Duodenal mucosa (tissue), 2 donors: Measurements from ENCODE around the gene PARP6.

Experiments
- H3K27ac ChIP-seq: one replicate; pipeline ENCODE4 v1.7.0; 2013; ENCODE audit warnings: low read depth, low read length
- H3K27me3 ChIP-seq, 2 donors: one replicate each; pipeline ENCODE4 v1.7.0; 2013; ENCODE audit warnings: low read length in 2 of 2, control low read depth in 1 of 2; ENCODE audit not compliant: insufficient read depth in 2 of 2, control insufficient read depth in 1 of 2
- H3K36me3 ChIP-seq, 2 donors: one replicate each; pipeline ENCODE4 v1.7.0; 2013; ENCODE audit warnings: low read length in 2 of 2, control low read depth in 1 of 2; ENCODE audit not compliant: insufficient read depth in 2 of 2, control insufficient read depth in 1 of 2
- H3K4me1 ChIP-seq, 2 donors: one replicate each; pipeline ENCODE4 v1.7.0; 2013; ENCODE audit warnings: low read length in 2 of 2, control low read depth in 1 of 2; ENCODE audit not compliant: insufficient read depth in 2 of 2, control insufficient read depth in 1 of 2
- H3K4me3 ChIP-seq, 2 donors: one replicate each; pipeline ENCODE4 v1.7.0; 2013; ENCODE audit warnings: low read length in 2 of 2, low read depth in 1 of 2
- H3K9ac ChIP-seq, 2 donors: one replicate each; pipeline ENCODE4 v1.7.0; 2013; ENCODE audit warnings: low read length in 2 of 2, low read depth in 1 of 2
- H3K9me3 ChIP-seq, 2 donors: one replicate each; pipeline ENCODE4 v1.7.0; 2013; ENCODE audit warnings: low read length in 2 of 2, control low read depth in 1 of 2; ENCODE audit not compliant: control insufficient read depth in 1 of 2

PARP6 gene

GRCh38 chr15:72217216-72217615 lies 55.1 kb downstream of the PARP6 start:
- Histone ChIP-seq H3K36me3 (peaks cover 27 to 74% of the 10 kb centered on the region in 2 donors), H3K27ac (no peak overlapping the region)

GRCh38 chr15:72216079-72216478 lies 56.3 kb downstream of the PARP6 start:
- peaks cover 31 to 80% of the 10 kb centered on the region in 2 donors for H3K36me3 ChIP-seq
- peaks cover 13 to 22% of the 10 kb centered on the region in 2 donors for H3K4me1 ChIP-seq
- no peaks in the 10 kb centered on the region for H3K27me3 ChIP-seq
- H3K9me3 ChIP-seq, result no peaks in the 10 kb centered on the region
- no peak overlapping the region for H3K27ac ChIP-seq
- H3K4me3 ChIP-seq, result no peak overlapping the region
- H3K9ac ChIP-seq, result no peak overlapping the region

More at GRCh38 chr15:72217216-72217615, 55.1 kb downstream of the PARP6 start:
- H3K9me3 ChIP-seq, result no peaks in the 10 kb centered on the region
- peaks cover 15 to 21% of the 10 kb centered on the region in 2 donors for H3K4me1 ChIP-seq
- H3K4me3 ChIP-seq, result no peak overlapping the region
- H3K9ac ChIP-seq, result no peak overlapping the region
- H3K27me3 ChIP-seq, result no peaks in the 10 kb centered on the region

- Histone ChIP-seq H3K9ac (no peak overlapping the region), H3K27ac (no peak overlapping the region), H3K27me3 (no peaks in the 10 kb centered on the region), H3K4me3 (no peak overlapping the region), H3K9me3 (no peaks in the 10 kb centered on the region), H3K4me1 (peaks cover 4 to 10% of the 10 kb centered on the region in 2 donors), H3K36me3 (peaks cover 76 to 93% of the 10 kb centered on the region in 2 donors)
Observed at GRCh38 chr15:72207558-72208085, 64.7 kb downstream of the PARP6 start.

GRCh38 chr15:72206677-72207000 lies 65.7 kb downstream of the PARP6 start:
- Histone ChIP-seq H3K27ac (no peak overlapping the region), H3K36me3 (peaks cover 81 to 97% of the 10 kb centered on the region in 2 donors), H3K9ac (no peak overlapping the region), H3K27me3 (no peaks in the 10 kb centered on the region), H3K4me3 (no peak overlapping the region), H3K9me3 (no peaks in the 10 kb centered on the region), H3K4me1 (peaks cover 1 to 10% of the 10 kb centered on the region in 2 donors)

GRCh38 chr15:72205896-72206676 lies 66.3 kb downstream of the PARP6 start:
- H3K36me3 ChIP-seq, result peaks cover 86 to 97% of the 10 kb centered on the region in 2 donors
- H3K4me3 ChIP-seq, result no peak overlapping the region
- no peaks in the 10 kb centered on the region for H3K27me3 ChIP-seq
- H3K9me3 ChIP-seq, result no peaks in the 10 kb centered on the region
- H3K4me1 ChIP-seq, result peaks cover 5 to 10% of the 10 kb centered on the region in 2 donors
- no peak overlapping the region for H3K27ac ChIP-seq
- no peak overlapping the region for H3K9ac ChIP-seq

- Histone ChIP-seq H3K9me3 (no peaks in the 10 kb centered on the region), H3K9ac (no peak overlapping the region), H3K27me3 (no peaks in the 10 kb centered on the region), H3K27ac (no peak overlapping the region), H3K4me3 (no peak overlapping the region), H3K36me3 (peaks cover 84 to 98% of the 10 kb centered on the region in 2 donors), H3K4me1 (peaks cover 12 to 16% of the 10 kb centered on the region in 2 donors)
Observed at GRCh38 chr15:72205273-72205672, 67.1 kb downstream of the PARP6 start.

GRCh38 chr15:72203507-72203837 lies 68.9 kb downstream of the PARP6 start:
- Histone ChIP-seq H3K27ac (no peak overlapping the region), H3K36me3 (peaks cover 72 to 95% of the 10 kb centered on the region in 2 donors), H3K4me3 (no peak overlapping the region), H3K4me1 (peaks cover 21 to 29% of the 10 kb centered on the region in 2 donors), H3K27me3 (no peaks in the 10 kb centered on the region), H3K9ac (no peak overlapping the region), H3K9me3 (no peaks in the 10 kb centered on the region)

- H3K4me1 ChIP-seq, result peaks cover 21 to 29% of the 10 kb centered on the region in 2 donors
- H3K27ac ChIP-seq, result no peak overlapping the region
- no peak overlapping the region for H3K9ac ChIP-seq
- no peaks in the 10 kb centered on the region for H3K27me3 ChIP-seq
- no peak overlapping the region for H3K4me3 ChIP-seq
- no peaks in the 10 kb centered on the region for H3K9me3 ChIP-seq
- H3K36me3 ChIP-seq, result peaks cover 68 to 89% of the 10 kb centered on the region in 2 donors
Observed at GRCh38 chr15:72202801-72203506, 69.4 kb downstream of the PARP6 start.

GRCh38 chr15:72202302-72202701 lies 70.1 kb downstream of the PARP6 start:
- no peak overlapping the region for H3K9ac ChIP-seq
- H3K4me1 ChIP-seq, result peaks cover 21 to 29% of the 10 kb centered on the region in 2 donors
- H3K27ac ChIP-seq, result no peak overlapping the region
- no peaks in the 10 kb centered on the region for H3K9me3 ChIP-seq
- peaks cover 61 to 83% of the 10 kb centered on the region in 2 donors for H3K36me3 ChIP-seq
- no peak overlapping the region for H3K4me3 ChIP-seq
- no peaks in the 10 kb centered on the region for H3K27me3 ChIP-seq

GRCh38 chr15:72201391-72201921 lies 70.9 kb downstream of the PARP6 start:
- Histone ChIP-seq H3K4me3 (no peak overlapping the region), H3K9ac (no peak overlapping the region), H3K36me3 (peaks cover 53 to 74% of the 10 kb centered on the region in 2 donors), H3K27ac (no peak overlapping the region), H3K27me3 (peaks cover 0 to 4% of the 10 kb centered on the region in 2 donors), H3K9me3 (no peaks in the 10 kb centered on the region), H3K4me1 (peaks cover 21 to 29% of the 10 kb centered on the region in 2 donors)
